Lung (tissue), 12 donors: Measurements from ENCODE around the gene USP38. TPM values are rescaled to one million over a fixed set of nuclear protein-coding genes. Genes with fewer than 3 reads are reported as not detected.
A peak's percentile ranks its signal among the peaks of the same experiment; 100 is the strongest.

Experiments
- ATAC-seq: fragments of 200-7000 bp; cut with Tn5 transposase; one replicate; pipeline ENCODE4 v1.9.1; 2020; ENCODE audit warnings: moderate number of reproducible peaks; ENCODE audit not compliant: insufficient read depth, low FRiP score
- DNase-seq, 3 donors: peaks; one replicate each; pipeline ENCODE4 v3.0.0-alpha.2; 2013 to 2017
- H3K27ac ChIP-seq, 2 donors: one replicate each; pipeline ENCODE4 v1.5.1; 2013; ENCODE audit warnings: mild to moderate bottlenecking in 2 of 2, moderate library complexity in 2 of 2, control low read depth in 1 of 2, inconsistent platforms in 1 of 2, low read depth in 1 of 2, low read length in 1 of 2
- H3K27me3 ChIP-seq, 3 donors: one replicate each; pipeline ENCODE4 v1.5.1; 2013; ENCODE audit warnings: low read length in 2 of 3; ENCODE audit not compliant: control insufficient read depth in 3 of 3, insufficient read depth in 3 of 3
- H3K36me3 ChIP-seq, 4 donors: one replicate each; pipeline ENCODE4 v1.5.1; 2013; ENCODE audit warnings: low read length in 4 of 4, mild to moderate bottlenecking in 1 of 4, moderate library complexity in 1 of 4; ENCODE audit not compliant: control insufficient read depth in 4 of 4, insufficient read depth in 4 of 4
- H3K4me1 ChIP-seq, 5 donors: one replicate each; pipeline ENCODE4 v1.5.1; 2013; ENCODE audit warnings: low read length in 5 of 5, mild to moderate bottlenecking in 2 of 5, moderate library complexity in 1 of 5; ENCODE audit not compliant: control insufficient read depth in 5 of 5, insufficient read depth in 5 of 5
- H3K4me3 ChIP-seq: one replicate; pipeline ENCODE4 v1.5.1; 2013; ENCODE audit warnings: mild to moderate bottlenecking, control low read depth, moderate library complexity
- H3K9ac ChIP-seq, 2 donors: one replicate each; pipeline ENCODE4 v1.5.1; 2013; ENCODE audit warnings: low read length in 2 of 2, control low read depth in 1 of 2; ENCODE audit not compliant: insufficient read depth in 1 of 2
- H3K9me3 ChIP-seq, 4 donors: one replicate each; pipeline ENCODE4 v1.5.1; 2013; ENCODE audit warnings: low read length in 3 of 4, mild to moderate bottlenecking in 1 of 4, moderate library complexity in 1 of 4; ENCODE audit not compliant: control insufficient read depth in 4 of 4, insufficient read depth in 3 of 4
- CTCF ChIP-seq: IDR thresholded peaks from 2 replicates; pipeline ENCODE4 v1.5.1; 2012; ENCODE audit warnings: mild to moderate bottlenecking; ENCODE audit errors: control extremely low read depth, extremely low read depth
- WGBS, 2 donors: extraction: QIAGEN DNeasy Blood & Tissue Kit; methylation state at CpG; one replicate each; pipeline ENCODE4 v1.1.7; 2013; 5-methylcytosine and 5-hydroxymethylcytosine counted together
- polyA plus RNA-seq, 2 donors: library from polyadenylated mRNA; stranded (reverse); fragments of 200-250 nt; gene quantifications; one replicate each; pipeline ENCODE4 v1.2.1, GENCODE V29; 2013
- total RNA-seq, 2 donors: library from RNA; depleted of rRNA in 1 of 2; stranded (reverse); fragments of >200 nt in 1 of 2; gene quantifications; one replicate each; pipeline ENCODE4 v1.2.1, GENCODE V29; 2014 to 2021
- donor health status: control.
- donor health status: control.
- donor health status: Bipolar disorder and iron deficiency.
- donor health status: healthy.
- donor health status: DM: yes; HTN: yes; CAD: no.

Gene USP38
- total and polyA plus RNA-seq, 4 donors: 6.1 to 34.5 (median 18.8) TPM

- Histone ChIP-seq H3K4me1 (peaks cover 0 to 3% (median 0%) of the 10 kb centered on the region in 5 donors), H3K27ac (no peak overlapping the region), H3K9ac (no peak overlapping the region), H3K4me3 (no peak overlapping the region), H3K27me3 (no peaks in the 10 kb centered on the region), H3K9me3 (peaks cover 0 to under 1% (median under 1%) of the 10 kb centered on the region in 4 donors), H3K36me3 (no peaks in the 10 kb centered on the region)
- 87 to 94% methylated on average over 4 of the region's 4 CpGs for WGBS, 2 donors
- no peak for DNase-seq
- no peak for ATAC-seq
- no peak for TF ChIP-seq CTCF
Measured at GRCh38 chr4:143246977-143247376, 62.3 kb downstream of the USP38 start.

- no peak for ATAC-seq
- H3K27ac ChIP-seq: no peak overlapping the region
- TF ChIP-seq CTCF: no peak
- no peak overlapping the region for H3K9ac ChIP-seq
- H3K4me3 ChIP-seq: no peak overlapping the region
- no peaks in the 10 kb centered on the region for H3K9me3 ChIP-seq
- WGBS, 2 donors: 95 to 98% methylated on average over 2 of the region's 2 CpGs
- no peaks in the 10 kb centered on the region for H3K27me3 ChIP-seq
- DNase-seq: no peak
- H3K36me3 ChIP-seq: no peaks in the 10 kb centered on the region
- peaks cover 0 to 3% (median 0%) of the 10 kb centered on the region in 5 donors for H3K4me1 ChIP-seq
Measured at GRCh38 chr4:143247866-143248265, 63.1 kb downstream of the USP38 start.

GRCh38 chr4:143248827-143249226, 64.1 kb downstream of the USP38 start:
- Histone ChIP-seq H3K27ac (no peak overlapping the region), H3K36me3 (no peaks in the 10 kb centered on the region), H3K27me3 (no peaks in the 10 kb centered on the region), H3K4me3 (peak overlapping the region; percentile 10), H3K4me1 (peaks cover 0 to 3% (median 0%) of the 10 kb centered on the region in 5 donors), H3K9ac (no peak overlapping the region), H3K9me3 (no peaks in the 10 kb centered on the region)
- 95 to 98% methylated on average over 4 of the region's 4 CpGs for whole genome bisulfite sequencing, 2 donors
- no peak for TF ChIP-seq CTCF
- DNase-seq (no peak), ATAC-seq (no peak)

GRCh38 chr4:143250617-143251016, 65.9 kb downstream of the USP38 start:
- peaks cover 0 to 3% (median 0%) of the 10 kb centered on the region in 5 donors for H3K4me1 ChIP-seq
- TF ChIP-seq CTCF: no peak
- ATAC-seq: no peak
- H3K27me3 ChIP-seq: no peaks in the 10 kb centered on the region
- WGBS, 2 donors: 74 to 78% methylated on average over 3 of the region's 3 CpGs
- DNase-seq: no peak
- no peaks in the 10 kb centered on the region for H3K9me3 ChIP-seq
- no peak overlapping the region for H3K9ac ChIP-seq
- H3K4me3 ChIP-seq: no peak overlapping the region
- no peaks in the 10 kb centered on the region for H3K36me3 ChIP-seq
- no peak overlapping the region for H3K27ac ChIP-seq
